Occipital lobe (tissue), 2 donors: ENCODE results near the gene NT5DC4. TPM values are rescaled to one million over a fixed set of nuclear protein-coding genes. Genes with fewer than 3 reads are reported as not detected.
A peak's percentile ranks its signal among the peaks of the same experiment; 100 is the strongest.

Experiments used
- DNase-seq: peaks from one replicate; lab custom pipeline; 2025; lab: John Stamatoyannopoulos, UW
- total RNA-seq: library from RNA; depleted of rRNA; stranded (reverse); fragments of >200 nt; gene quantifications from one replicate; pipeline ENCODE4 v1.2.3, GENCODE V29; 2014

The NT5DC4 gene
- total RNA-seq, 1 donor from 2014 or later: not detected

DNA sequence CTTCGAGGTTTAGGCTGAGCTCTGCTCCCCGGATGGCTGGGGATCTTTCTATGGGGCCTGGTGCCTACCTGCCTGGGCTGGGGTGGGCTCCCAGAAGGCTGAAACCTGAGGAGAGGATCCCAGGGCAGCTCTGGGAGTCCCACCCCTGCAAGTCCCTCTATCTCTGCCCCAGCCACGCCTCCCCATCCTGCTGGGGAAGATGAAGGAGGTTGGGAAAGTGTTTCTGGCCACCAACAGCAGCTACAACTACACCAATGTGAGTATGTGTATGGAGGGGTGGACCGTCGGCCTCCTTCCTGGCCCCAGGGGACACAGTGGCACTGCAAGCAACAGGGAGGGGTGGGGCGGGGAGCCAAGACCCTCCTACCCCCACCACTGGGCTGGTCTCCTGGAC is 2.7 kb downstream of the NT5DC4 start:
- DNase-seq: no peak

DNA sequence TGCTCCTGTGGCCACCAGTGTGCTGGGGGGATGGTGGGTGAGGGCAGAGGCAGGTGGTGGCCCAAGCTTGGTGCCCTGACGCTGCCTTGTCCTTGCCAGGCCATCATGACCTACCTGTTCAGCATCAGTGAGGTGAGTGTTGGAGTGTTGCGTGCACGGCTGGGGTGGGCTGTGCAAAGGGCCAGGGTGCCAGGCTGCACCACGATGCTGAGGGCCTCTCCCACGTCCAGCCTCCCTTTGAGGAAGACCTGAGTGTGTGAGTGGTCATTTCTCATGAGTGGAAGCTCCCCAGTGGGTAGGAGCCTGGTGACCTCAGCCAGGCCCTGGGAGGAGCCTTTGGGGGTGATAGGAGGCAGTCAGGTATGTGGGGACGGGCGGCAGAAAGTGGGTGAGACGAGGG is 3.2 kb downstream of the NT5DC4 start:
- DNase-seq: no peak

DNA sequence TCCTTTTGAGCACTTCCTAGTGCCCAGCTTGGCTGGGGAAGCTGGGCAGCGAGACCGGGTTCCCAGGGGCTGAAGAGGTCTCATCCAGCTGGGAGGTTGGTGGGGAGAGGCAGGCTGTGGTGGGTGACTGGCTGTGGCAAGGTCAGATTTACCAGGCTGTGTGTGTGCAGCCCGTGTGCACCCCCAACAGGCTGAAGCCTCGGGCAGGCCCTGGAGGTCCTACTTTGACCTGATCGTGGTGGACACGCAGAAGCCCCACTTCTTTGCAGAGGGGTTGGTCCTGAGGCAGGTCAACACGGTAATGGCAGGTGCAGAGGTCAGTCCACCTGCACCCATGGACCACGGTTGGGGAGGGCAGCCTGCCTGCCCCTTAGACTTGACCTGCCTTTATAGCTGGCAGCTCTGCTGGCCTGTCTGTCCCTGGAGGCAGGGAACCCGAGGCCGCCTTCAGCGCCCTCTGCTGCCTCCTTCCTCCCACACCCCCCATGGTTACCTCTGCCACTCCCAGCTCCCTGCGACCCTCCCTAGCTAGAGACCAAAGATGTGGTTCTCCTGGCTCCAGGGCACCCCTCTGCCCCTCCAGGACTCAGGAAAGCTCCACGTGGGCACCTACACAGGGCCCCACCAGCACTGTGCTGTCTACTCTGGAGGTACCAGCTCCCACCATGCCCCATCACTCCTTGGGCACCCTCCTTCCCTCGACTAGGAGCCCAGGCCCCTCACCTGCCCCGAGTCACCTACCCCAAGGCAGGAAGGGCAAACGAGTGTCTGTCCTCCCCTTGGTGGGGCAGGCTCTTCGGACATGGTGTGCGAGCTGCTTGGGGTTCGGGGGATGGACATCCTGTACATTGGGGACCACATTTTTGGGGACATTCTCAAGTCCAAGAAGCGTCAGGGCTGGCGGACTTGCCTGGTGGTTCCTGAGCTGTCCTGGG is 4.0 kb downstream of the NT5DC4 start:
- DNase-seq: no peak

DNA sequence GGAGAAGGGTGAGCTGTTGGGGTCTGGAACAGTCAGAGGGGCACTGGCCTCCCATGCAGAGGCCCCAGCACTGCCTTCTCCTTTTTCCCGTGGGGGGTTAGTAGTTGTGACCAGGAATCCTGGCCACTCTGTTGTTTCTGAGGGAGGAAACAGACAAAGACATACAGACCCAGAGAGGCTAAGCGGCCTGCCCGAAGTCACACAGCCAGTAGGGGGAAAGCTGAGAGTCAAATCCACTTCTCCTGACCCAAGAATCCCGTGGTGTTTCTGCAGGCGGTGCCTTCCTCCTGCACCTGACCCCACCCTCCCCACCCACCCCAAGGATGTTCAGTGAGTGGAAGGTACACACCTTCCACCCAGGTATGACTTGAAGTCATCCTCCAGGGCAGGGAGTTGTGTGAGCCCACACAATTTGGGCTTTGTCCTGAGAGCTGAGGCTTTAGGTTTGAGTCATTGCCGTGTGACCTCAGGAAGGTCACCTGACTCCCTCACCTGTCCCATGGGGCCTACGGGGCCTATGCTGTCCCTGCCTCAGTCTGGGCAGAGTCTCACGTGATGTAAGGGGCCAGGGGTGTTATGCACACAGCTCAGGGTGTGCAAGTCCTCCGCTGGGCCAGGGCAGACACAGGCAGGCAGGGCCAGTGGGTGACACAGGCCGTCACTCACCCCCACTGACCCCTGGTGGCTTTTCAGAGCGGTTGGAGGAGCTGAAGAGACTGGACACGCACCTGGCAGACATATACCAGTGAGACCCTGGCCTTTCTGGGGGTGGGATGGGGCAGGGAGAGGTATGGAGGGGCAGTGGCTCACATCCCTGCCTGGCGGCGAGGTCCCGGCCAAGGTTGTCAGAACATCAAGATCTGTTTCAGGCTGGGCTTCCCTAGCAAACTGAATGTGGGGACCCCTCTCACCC is 5.0 kb downstream of the NT5DC4 start:
- no peak for DNase-seq

DNA sequence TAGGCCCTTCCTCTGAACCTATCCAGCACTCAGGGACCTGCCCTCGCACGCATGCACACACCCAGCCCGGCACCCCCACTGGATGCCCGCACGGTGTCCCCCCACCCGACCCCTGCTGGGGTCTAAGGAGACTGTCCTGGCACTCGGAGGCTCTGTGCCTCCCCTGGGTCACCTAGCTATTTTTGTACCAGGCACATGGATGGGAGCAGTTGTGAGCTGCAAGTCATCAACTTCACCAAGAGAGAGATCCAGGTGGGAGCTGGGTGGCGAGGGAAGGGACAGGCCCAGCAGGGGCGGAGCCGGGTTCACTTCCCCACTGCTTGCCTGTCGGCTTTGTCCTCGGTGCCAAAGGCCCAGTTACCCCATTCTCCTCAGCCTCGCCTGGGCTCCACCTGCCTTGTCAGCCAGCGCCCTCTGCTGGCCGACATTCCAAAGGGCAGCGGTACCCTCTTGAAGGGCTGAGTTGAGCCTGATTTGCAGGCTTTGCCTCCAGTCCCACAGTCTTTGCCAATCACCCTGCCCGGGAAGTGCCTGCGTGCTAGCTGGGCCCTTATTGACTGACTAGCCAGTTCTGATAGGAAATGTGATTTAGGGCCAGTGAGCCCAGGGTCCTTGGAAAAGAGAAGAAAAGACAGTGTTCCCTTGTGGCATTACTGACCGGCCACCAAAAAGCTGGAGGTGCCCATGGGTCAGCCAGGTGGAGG is 5.8 kb downstream of the NT5DC4 start:
- DNase-seq: peak; percentile 83

DNA sequence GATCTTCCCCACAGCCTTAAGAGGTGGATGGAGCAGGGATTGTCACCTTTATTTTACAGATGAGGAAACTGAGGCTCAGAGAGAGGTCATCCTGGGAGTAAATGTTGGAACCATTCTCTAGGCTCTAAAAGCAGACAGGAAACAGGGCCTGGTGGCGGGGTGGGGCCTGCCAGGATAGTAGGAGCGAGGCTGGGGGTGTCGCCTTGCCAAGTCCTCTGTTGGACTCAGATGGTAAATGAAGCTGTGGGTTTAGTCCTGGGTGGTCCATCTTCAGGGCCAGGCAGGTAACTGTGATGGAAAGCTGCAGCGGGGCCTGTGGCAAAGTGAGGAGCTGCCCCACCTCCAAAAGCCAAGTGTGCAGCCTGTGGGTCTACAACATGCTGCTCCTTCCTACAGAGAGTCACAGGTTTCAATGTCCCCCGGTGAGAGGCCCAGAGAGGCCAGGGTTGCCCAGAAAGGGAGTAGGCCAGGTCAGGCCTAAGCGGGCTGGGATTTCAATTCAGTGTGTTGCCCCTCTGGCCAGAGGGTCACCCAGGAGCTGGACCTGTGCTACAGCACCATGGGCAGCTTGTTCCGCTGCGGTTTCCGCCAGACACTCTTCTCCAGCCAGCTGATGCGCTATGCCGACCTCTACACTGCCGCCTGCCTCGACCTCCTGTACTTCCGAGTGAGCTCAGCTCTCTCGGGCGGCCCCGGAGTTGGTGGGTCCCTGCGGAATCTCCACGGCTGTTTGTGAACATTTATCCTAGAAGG is 6.6 kb downstream of the NT5DC4 start:
- no peak for DNase-seq

DNA sequence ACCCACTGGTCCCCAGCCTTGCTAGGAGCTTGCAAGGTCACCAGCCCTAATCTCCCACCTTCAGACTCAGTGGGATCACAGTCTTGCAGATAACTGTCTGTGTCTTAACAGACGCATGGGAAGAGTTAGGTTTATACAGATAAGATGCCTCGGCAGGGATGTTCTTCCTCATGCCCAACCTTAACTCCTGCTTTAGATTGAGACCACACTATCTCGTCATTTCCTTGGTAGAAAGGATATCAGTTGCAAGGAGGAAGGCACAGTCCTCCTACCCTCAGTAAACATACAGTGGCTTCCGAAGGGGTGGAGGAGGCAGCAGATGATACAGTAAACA is 7.2 kb downstream of the NT5DC4 start:
- DNase-seq: no peak

DNA sequence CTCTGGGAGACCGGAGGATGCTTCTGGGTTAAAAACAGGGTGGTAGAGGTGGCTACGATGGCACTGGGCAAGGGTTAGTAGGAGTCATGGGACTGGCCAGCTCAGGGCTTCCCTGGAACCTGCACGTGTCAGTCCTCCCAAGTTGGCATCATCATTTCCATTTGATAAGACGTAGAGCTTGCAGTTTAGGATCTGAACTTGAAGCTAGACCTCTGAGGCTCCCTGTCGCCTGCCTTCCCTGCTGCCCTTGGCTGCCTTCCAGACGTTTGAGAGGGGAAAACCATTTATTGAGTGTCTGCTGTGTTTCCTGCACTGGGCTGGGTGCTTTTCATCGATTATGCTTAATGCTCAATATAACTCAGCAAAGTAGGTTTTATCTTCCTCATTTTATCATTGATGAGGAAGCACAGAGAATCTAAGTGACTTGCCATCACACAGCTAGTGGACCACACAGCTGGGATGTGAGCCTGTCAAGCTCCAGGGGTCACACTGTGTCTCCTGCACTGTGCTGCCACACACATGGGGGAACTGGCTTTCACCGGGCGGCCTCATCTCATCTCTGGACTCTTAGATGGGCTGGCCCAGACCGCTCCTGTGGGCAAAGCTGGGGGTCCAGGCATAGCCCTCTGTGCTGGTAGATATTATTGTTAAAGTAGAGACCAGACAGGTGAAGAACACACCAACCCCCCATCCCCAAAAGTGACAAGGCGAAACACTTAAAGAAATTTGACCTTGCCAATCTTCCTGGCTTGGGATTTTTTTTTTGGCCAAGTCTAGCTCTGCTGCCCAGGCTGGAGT is 7.8 kb downstream of the NT5DC4 start:
- DNase-seq: no peak

DNA sequence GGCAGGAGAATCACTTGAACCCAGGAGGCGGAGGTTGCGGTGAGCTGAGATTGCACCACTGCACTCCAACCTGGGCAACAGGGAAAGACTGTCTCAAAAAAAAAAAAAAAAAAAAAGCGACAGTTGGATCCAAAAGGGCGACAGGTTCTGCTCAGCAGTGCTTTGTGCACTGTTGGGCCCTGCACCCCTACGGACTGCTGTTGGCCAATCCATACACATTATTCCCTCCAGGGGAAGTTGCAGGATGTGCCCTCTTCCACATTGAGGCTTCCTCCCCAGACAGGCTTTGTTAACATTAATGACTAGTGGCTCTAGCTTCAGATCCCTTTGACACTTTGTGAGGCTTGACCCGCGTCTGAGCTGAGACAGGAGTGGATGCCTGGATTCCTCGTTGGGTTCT is 9.4 kb downstream of the NT5DC4 start:
- DNase-seq: no peak

DNA sequence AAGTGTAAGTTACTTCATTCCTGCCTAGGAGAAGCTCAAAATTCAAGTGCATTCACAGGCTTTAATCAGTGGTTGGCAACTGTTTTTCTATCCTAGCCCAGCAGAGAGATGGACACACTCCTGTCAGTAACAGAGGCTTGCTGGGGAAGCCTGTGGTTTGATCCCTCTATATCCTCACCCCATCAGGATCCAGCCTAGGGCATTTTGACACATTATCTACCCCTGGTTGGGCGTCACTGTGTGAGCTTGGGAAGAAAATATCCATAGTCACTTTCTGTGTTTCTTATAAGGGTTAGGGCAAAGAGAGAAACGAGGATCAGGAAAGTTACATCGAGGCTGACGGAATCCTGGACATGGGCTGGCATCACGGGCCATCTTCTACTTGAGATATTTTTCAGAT is 10.0 kb downstream of the NT5DC4 start:
- no peak for DNase-seq

DNA sequence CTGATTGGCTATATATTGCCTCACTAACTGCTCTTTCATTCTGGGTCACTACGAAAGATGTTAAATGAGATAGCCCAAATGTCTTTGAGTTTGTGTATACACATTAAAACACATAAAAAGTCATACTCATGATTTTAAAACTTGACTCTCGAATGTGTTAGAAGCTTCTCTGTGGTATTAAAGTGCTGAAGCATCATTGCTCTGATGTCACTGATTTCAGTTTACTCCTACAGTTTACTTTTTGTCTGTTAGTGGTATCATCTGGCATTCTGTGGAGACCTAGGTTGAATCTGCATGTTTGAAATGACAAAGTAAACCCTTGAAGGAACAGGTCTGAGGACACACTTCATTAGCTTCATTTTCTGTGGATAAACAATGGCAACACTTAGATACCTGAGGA is 10.7 kb downstream of the NT5DC4 start:
- no peak for DNase-seq

DNA sequence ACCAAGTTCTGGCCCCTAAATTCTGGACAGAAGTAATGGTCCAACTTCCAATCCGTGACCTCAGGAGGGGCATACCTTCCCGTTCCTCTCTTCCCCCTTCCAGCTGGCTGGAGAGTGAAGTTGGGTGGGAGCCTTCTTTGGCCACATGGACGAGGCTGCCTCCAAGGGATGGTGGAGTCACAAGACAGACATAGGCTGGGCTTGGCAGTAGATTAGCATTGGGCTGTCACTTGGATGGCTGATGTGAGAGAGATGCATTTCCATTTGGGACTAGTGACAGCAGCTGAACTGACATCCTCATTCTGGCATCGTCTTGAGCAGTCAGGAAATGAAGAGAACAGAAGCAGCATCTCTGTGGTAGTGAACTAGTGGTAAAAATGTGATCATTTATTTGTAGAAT is 12.6 kb downstream of the NT5DC4 start:
- DNase-seq: no peak

DNA sequence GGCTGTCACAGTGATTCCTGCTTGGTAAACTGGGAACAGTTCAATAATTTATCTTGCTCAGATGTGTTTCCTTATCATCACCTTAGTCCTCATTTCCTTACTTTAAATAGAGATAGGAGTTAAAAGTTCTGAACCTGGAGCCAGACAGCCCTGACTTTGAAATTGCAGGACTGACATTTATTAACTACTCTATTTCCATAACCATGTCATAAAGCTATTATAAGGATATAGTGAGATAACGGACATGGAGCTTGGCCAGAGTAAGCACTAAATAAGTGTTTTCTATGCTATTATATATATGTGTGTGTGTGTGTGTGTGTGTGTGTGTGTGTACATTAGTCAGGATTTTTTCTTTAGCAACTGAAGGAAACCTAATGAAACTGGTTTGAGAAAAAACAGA is 13.1 kb downstream of the NT5DC4 start:
- DNase-seq: no peak

DNA sequence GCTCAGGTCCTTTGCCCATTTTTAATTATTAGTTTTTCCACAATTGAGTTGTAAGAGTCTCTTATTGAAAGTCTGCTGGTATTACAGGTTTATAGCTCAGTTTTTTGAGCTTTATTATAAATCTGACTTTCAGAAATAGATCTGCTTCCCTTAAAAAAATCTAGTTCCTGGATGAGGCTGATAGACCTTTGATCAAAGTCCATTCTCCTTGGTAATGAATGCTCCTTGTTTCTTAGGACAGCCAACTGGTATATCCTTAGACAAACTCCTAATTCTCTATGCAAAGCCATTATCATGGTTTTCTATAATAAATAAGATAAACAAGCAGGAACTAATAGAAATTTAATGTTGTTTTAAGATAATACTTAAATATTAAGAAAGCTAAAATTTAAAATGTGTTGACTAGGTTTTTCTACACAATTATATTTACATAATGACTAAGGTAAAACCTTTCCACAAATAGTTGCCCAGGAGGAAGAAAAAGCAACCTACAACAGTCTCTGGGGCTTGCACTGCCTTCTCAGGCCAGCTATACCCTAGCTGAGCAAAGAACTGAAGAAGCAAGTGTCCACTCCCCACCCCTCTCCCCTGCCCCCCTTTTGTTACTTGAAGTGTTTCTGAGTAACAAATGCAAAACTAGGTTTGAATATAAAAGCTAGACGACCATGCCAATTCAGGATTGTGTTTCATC is 16.9 kb downstream of the NT5DC4 start:
- no peak for DNase-seq

DNA sequence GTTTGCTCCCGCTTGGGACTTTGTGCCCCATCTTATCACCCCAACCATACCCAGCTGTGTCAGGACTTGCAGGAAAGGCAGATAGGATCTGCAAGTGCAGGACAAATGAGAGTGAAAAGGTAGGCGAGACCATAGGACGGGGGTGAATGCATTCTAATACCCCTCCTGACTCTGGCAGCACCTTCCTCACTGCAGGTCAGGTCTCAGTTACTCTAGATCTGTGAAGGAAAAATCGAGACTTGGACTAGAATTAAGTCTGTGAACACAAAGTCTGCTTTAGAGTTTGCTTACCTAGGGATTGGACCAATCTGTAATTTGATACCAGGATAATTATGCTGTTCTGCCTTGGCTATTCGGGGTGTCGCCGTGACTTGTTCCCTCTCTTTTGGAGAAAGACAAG is 19.7 kb downstream of the NT5DC4 start:
- DNase-seq: no peak

DNA sequence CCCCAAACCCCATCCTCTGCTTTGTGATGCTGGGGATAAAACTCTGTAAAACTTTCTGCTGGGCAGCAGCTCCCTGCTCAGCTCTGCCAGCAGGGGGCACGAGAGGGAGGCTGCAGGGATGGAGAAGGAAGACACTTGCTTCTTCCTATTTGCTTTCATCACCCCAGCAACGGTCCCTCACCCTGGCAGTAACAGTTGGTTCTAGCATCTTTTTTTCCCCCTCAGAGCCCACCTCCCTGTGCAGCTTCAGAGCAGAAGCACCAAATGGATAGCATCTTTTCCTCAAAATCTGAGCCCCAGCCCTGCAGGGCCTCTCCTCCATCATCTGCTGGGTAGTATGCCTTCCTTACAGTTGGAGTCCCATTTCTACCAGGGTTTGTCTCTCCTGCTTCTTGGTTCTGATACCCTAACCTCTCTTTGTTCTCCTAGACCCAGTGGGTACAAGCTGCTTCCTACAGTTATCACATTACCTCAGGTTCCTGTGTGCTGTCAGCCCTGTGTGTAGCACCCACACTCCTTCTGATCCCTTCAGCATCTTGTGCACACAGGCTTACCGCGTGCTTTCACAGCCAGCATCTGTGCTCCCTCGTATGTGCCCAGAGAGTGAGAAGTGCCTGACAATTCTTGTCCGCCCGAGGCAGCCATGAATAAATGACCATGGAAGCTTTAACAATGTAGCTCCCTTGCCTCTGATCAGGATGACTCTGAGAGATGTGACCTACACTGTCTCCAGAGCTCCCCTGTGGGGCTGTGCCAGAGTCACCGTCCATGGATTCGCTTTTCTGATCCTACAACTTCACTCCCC is 29.1 kb downstream of the NT5DC4 start:
- peak; percentile 47 for DNase-seq

DNA sequence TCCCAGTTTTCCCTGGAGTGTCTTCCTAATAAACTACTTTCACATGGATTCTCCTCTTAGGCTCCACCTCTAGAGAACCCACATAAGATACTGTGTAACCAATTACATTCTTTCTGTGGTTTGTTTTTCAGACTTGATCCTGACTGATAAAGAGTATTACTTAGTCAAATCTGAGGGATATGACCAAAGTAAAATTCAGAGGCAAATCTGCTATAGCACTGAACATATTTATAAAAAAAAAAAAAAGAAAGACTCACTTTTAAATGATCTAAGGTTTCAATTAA is 29.7 kb downstream of the NT5DC4 start:
- no peak for DNase-seq

DNA sequence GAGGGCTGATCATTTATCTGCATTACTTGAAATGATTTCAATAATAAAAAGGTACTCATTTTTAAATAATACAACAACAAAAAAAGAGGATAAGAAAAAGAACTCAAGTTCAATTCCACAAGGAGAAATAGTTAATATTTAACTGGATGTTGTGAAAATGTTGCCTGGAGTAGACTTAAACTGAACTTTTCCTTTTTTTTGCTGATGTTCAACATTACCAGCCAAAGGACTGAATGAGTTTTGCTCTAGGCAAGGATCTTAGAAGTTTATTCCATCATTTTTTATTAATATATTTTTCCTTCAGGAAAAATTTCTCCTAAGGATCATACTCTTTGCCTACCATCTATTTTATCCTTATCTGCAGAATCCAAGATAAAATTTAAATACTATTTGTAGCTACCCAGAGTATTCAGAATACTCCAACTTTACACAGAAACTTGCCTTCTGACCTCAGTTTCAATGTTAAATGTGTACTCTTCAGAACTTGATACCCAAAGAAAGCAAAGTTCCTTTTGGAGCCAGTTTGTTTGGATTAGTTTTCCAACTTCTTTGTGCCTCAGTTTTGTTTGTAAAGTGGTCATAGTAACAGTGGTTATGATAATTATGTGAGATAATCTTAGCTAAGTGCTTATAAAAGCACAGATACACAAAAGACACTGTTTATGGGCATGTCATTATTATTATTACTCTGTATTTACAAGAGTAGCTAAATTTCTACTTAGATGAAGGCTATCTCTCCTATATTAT is 30.8 kb downstream of the NT5DC4 start:
- DNase-seq: no peak
